IMR-90 (cell line): Measurements from ENCODE around the gene CLEC10A. TPM values are rescaled to one million over a fixed set of nuclear protein-coding genes. Genes with fewer than 3 reads are reported as not detected.
"Not testable (repeated sequence)": the region's sequence is repeated elsewhere in the genome, so short reads cannot be mapped to it uniquely, and the experiment has no call there.

ENCODE experiments used
- ATAC-seq: fragments of 200-7000 bp; cut with Tn5 transposase; 2 replicates; pipeline ENCODE4 v1.9.1; 2020; ENCODE audit warnings: low read depth, mild to moderate bottlenecking, moderate library complexity
- BruUV-seq: library from RNA; stranded (reverse); fragments of 400-500 nt; replicated peaks from 2 replicates; lab custom pipeline; 2021; lab: Mats Ljungman, UMichigan
- CTCF ChIA-PET: fragments of 300-600 bp; formaldehyde crosslinking; extraction: SDS; loops from one replicate; lab custom pipeline; 2021; ENCODE audit warnings: antibody characterized with exemption; lab: Yijun Ruan, JAX
- POLR2A ChIA-PET: fragments of 300-600 bp; sonication (Branson Sonifier 250); formaldehyde crosslinking; loops from one replicate; lab custom pipeline; 2022; ENCODE audit warnings: antibody characterized with exemption; ENCODE audit not compliant: unreplicated experiment; lab: Charles Lee
- DNase-seq: peaks from one replicate; pipeline ENCODE4 v3.0.0; 2013
- H2AFZ ChIP-seq: replicated peaks from 2 replicates; pipeline ENCODE3; 2013; ENCODE audit warnings: low read length, mild to moderate bottlenecking; ENCODE audit not compliant: poor library complexity
- H2AK5ac ChIP-seq: 2 replicates; pipeline ENCODE4 v1.6.1; 2013; ENCODE audit warnings: low read depth, low read length, inconsistent platforms
- H2AK9ac ChIP-seq: replicated peaks from 2 replicates; pipeline ENCODE3; 2013; ENCODE audit warnings: mild to moderate bottlenecking, low read depth, low read length, moderate library complexity; ENCODE audit not compliant: poor library complexity
- H2BK120ac ChIP-seq: 2 replicates; pipeline ENCODE4 v1.6.1; 2013; ENCODE audit warnings: low read depth, low read length, inconsistent platforms
- H2BK15ac ChIP-seq: 3 replicates; pipeline ENCODE4 v1.6.1; 2013; ENCODE audit warnings: low read depth, low read length, inconsistent platforms
- H2BK20ac ChIP-seq: 2 replicates; pipeline ENCODE4 v1.6.1; 2013; ENCODE audit warnings: low read depth, mild to moderate bottlenecking, inconsistent platforms, low read length, moderate library complexity
- H2BK5ac ChIP-seq: 2 replicates; pipeline ENCODE4 v1.6.1; 2013; ENCODE audit warnings: mild to moderate bottlenecking, low read depth, low read length, inconsistent platforms; ENCODE audit not compliant: poor library complexity, severe bottlenecking
- H3K14ac ChIP-seq: replicated peaks from 2 replicates; pipeline ENCODE4 v1.6.1; 2013; ENCODE audit warnings: low read depth, low read length, inconsistent platforms
- H3K18ac ChIP-seq: 2 replicates; pipeline ENCODE4 v1.6.1; 2013; ENCODE audit warnings: low read depth, low read length, control low read depth
- H3K23ac ChIP-seq: 2 replicates; pipeline ENCODE4 v1.6.1; 2013; ENCODE audit warnings: low read depth, low read length, inconsistent platforms
- H3K27ac ChIP-seq: 2 replicates; pipeline ENCODE4 v1.5.1; 2013; ENCODE audit warnings: mild to moderate bottlenecking, control low read depth, low read length; ENCODE audit not compliant: insufficient read depth
- H3K27me3 ChIP-seq: 2 replicates; pipeline ENCODE4 v1.6.1; 2013; ENCODE audit warnings: low read length; ENCODE audit not compliant: control insufficient read depth, insufficient read depth
- H3K36me3 ChIP-seq: 2 replicates; pipeline ENCODE4 v1.6.1; 2013; ENCODE audit warnings: low read length, mixed read lengths; ENCODE audit not compliant: control insufficient read depth, insufficient read depth
- H3K4ac ChIP-seq: 2 replicates; pipeline ENCODE4 v1.6.1; 2013; ENCODE audit warnings: low read depth, low read length, inconsistent platforms
- H3K4me1 ChIP-seq: 2 replicates; pipeline ENCODE4 v1.6.1; 2013; ENCODE audit warnings: low read length, mixed read lengths; ENCODE audit not compliant: control insufficient read depth, insufficient read depth
- H3K4me2 ChIP-seq: 2 replicates; pipeline ENCODE4 v1.6.1; 2013; ENCODE audit warnings: low read depth, mild to moderate bottlenecking, control low read depth, low read length, moderate library complexity
- H3K4me3 ChIP-seq: 2 replicates; pipeline ENCODE4 v1.5.1; 2013; ENCODE audit warnings: low read depth, mild to moderate bottlenecking, control low read depth, low read length, moderate library complexity; ENCODE audit not compliant: insufficient read depth
- H3K56ac ChIP-seq: 2 replicates; pipeline ENCODE4 v1.6.1; 2013; ENCODE audit warnings: low read length, inconsistent platforms; ENCODE audit not compliant: insufficient read depth; ENCODE audit errors: extremely low read depth
- H3K79me1 ChIP-seq, 2 experiments: 2 replicates each; pipeline ENCODE4 v1.6.1; 2013; ENCODE audit warnings: low read length in 2 of 2, inconsistent platforms in 1 of 2, low read depth in 1 of 2
- H3K9ac ChIP-seq: 2 replicates; pipeline ENCODE4 v1.6.1; 2013; ENCODE audit warnings: low read depth, low read length, control low read depth
- H3K9me1 ChIP-seq: 2 replicates; pipeline ENCODE4 v1.6.1; 2013; ENCODE audit warnings: low read length, inconsistent platforms; ENCODE audit not compliant: insufficient read depth
- H3K9me3 ChIP-seq: 2 replicates; pipeline ENCODE4 v1.6.1; 2013; ENCODE audit warnings: low read length; ENCODE audit not compliant: control insufficient read depth, insufficient read depth
- H4K20me1 ChIP-seq: 2 replicates; pipeline ENCODE4 v1.6.1; 2013; ENCODE audit warnings: low read length, inconsistent platforms; ENCODE audit not compliant: insufficient read depth
- H4K5ac ChIP-seq: 2 replicates; pipeline ENCODE4 v1.6.1; 2013; ENCODE audit warnings: mild to moderate bottlenecking, low read depth, low read length, control low read depth
- H4K8ac ChIP-seq, 2 experiments: 2 replicates each; pipeline ENCODE4 v1.6.1; 2013; ENCODE audit warnings: low read depth in 2 of 2, low read length in 2 of 2, control low read depth in 1 of 2, inconsistent platforms in 1 of 2
- H4K91ac ChIP-seq: 2 replicates; pipeline ENCODE4 v1.6.1; 2013; ENCODE audit warnings: low read depth, low read length, inconsistent platforms; ENCODE audit not compliant: insufficient read depth
- WGBS, 2 experiments: methylation state at CpG; one replicate each; pipeline versions ENCODE4 v1.1.5 to v1.1.7; 2013; ENCODE audit warnings: missing lambda C conversion rate in 2 of 2; ENCODE audit not compliant: insufficient read length in 1 of 2; ENCODE audit errors: extremely low coverage in 2 of 2; 5-methylcytosine and 5-hydroxymethylcytosine counted together
- dilution Hi-C: fragments of 300-500 bp; cut with HindIII; formaldehyde crosslinking; loops from one replicate; pipeline ENCODE4 v1.14.3; 2018; ENCODE audit warnings: low sequenced_read_pairs; ENCODE audit not compliant: unreplicated experiment
- in situ Hi-C: fragments of 300-500 bp; cut with MboI; formaldehyde crosslinking; loops from 3 replicates; pipeline ENCODE4 v1.14.3; 2019; ENCODE audit warnings: low sequenced_read_pairs, inconsistent platforms, mixed read lengths
- intact Hi-C: fragments of 100-400 bp; cut with micrococcal nuclease; formaldehyde crosslinking; loops from 2 replicates; pipeline ENCODE4 v1.10.0; 2022
- polyA plus RNA-seq, 3 experiments: library from polyadenylated mRNA; depleted of rRNA; stranded (reverse); fragments of >200 nt; gene quantifications; 2 replicates each; pipeline ENCODE4 v1.2.3, GENCODE V29; 2012; ENCODE audit warnings: low replicate concordance in 1 of 3
- total RNA-seq: library from RNA; depleted of rRNA; stranded (reverse); fragments of >200 nt; gene quantifications from 2 replicates; pipeline ENCODE4 v1.2.3, GENCODE V29; 2012

CLEC10A gene
- total and polyA plus RNA-seq, 2 of the 4 experiments (the other 2 are of a cell fraction) = not detected

- H3K9me3 ChIP-seq, H4K91ac ChIP-seq, H3K79me1 ChIP-seq, H3K4me2 ChIP-seq, H3K4me1 ChIP-seq, CTCF ChIA-PET, H3K56ac ChIP-seq, in situ Hi-C loops, H3K18ac ChIP-seq, H3K4ac ChIP-seq, H2AK9ac ChIP-seq, H2BK15ac ChIP-seq, H2AK5ac ChIP-seq, H3K27me3 ChIP-seq, H2AFZ ChIP-seq, ATAC-seq, H3K27ac ChIP-seq, dilution Hi-C loops, H4K20me1 ChIP-seq, H3K9ac ChIP-seq, H3K4me3 ChIP-seq, H4K5ac ChIP-seq, intact Hi-C loops, H2BK120ac ChIP-seq, H4K8ac ChIP-seq, H3K23ac ChIP-seq, POLR2A ChIA-PET, BruUV-seq, H2BK20ac ChIP-seq, H3K36me3 ChIP-seq, H3K14ac ChIP-seq, H2BK5ac ChIP-seq, DNase-seq, H3K9me1 ChIP-seq: not testable (repeated sequence)
- WGBS, 2 experiments = 77% methylated on average over 4 of the region's 6 CpGs; no CpG with 5 or more reads in 1 of the 2 experiments
Observed at GRCh38 chr17:7089570-7089969, 9.5 kb upstream of the CLEC10A start.

DNA sequence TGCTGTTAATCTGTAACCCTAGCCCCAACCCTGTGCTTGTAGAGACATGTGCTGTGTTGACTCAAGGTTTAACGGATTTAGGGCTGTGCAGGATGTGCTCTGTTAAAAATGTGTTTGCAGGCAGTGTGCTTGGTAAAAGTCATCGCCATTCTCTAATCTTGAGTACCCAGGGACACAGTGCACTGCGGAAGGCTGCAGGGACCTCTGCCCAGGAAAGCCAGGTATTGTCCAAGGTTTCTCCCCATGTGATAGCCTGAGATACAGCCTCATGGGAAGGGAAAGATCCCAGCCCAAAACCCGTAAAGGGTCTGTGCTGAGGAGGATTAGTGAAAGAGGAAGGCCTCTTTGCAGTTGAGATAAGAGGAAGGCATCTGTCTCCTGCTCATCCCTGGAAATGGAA is 8.4 kb upstream of the CLEC10A start:
- H3K27me3 ChIP-seq, H3K4me3 ChIP-seq, H4K20me1 ChIP-seq, intact Hi-C loops, H3K56ac ChIP-seq, H4K91ac ChIP-seq, H3K9me3 ChIP-seq, dilution Hi-C loops, POLR2A ChIA-PET, H3K23ac ChIP-seq, H3K9ac ChIP-seq, H2BK20ac ChIP-seq, H2AK5ac ChIP-seq, H2AFZ ChIP-seq, H3K79me1 ChIP-seq, ATAC-seq, H4K5ac ChIP-seq, DNase-seq, H3K14ac ChIP-seq, H2AK9ac ChIP-seq, H2BK120ac ChIP-seq, H4K8ac ChIP-seq, H3K4me2 ChIP-seq, H3K27ac ChIP-seq, H2BK5ac ChIP-seq, BruUV-seq, H3K18ac ChIP-seq, H3K9me1 ChIP-seq, H3K36me3 ChIP-seq, CTCF ChIA-PET, in situ Hi-C loops, H2BK15ac ChIP-seq, H3K4ac ChIP-seq, H3K4me1 ChIP-seq: not testable (repeated sequence)
- WGBS, 2 experiments = no CpG with 5 or more reads among the region's 4 CpGs
